H1 (cell line): Measurements from ENCODE around the gene RERE.

Source experiments
- CTCF ChIP-seq, 3 experiments: IDR thresholded peaks; 1 replicate in 2 of 3; 2 replicates in 1 of 3; pipeline versions ENCODE4 v1.5.1 to v1.6.1; 2011; ENCODE audit warnings: low read length in 3 of 3, mild to moderate bottlenecking in 3 of 3, inconsistent platforms in 2 of 3, low read depth in 1 of 3, moderate library complexity in 1 of 3; ENCODE audit not compliant: insufficient read depth in 1 of 3; ENCODE audit errors: control extremely low read depth in 1 of 3
- EZH2 ChIP-seq: fragments of 200-600 bp; sonication (generic); IDR thresholded peaks from 2 replicates; pipeline ENCODE4 v1.7.1; 2012; ENCODE audit warnings: low read depth, mild to moderate bottlenecking, moderate library complexity, low read length, inconsistent platforms; ENCODE audit not compliant: severe bottlenecking
- POLR2A ChIP-seq, 2 experiments: IDR thresholded peaks; 1 replicate in 1 of 2; 2 replicates in 1 of 2; pipeline ENCODE4 v1.6.1; 2011; ENCODE audit warnings: low read depth in 2 of 2, low read length in 2 of 2, mild to moderate bottlenecking in 2 of 2; ENCODE audit errors: control extremely low read depth in 1 of 2
- POU5F1 ChIP-seq: IDR thresholded peaks from 2 replicates; pipeline ENCODE4 v1.6.1; 2011; ENCODE audit warnings: low read depth, mild to moderate bottlenecking, low read length, moderate library complexity
- RAD21 ChIP-seq, 2 experiments: IDR thresholded peaks in 1 of 2; conservative IDR thresholded peaks in 1 of 2; 2 replicates each; pipeline ENCODE4 v1.6.1; 2011; ENCODE audit warnings: low read depth in 2 of 2, low read length in 2 of 2, improper control_type of control experiment in 1 of 2, inconsistent platforms in 1 of 2, mild to moderate bottlenecking in 1 of 2, moderate library complexity in 1 of 2
- RXRA ChIP-seq: IDR thresholded peaks from 2 replicates; pipeline ENCODE4 v1.6.1; 2011; ENCODE audit warnings: low read depth, mild to moderate bottlenecking, low read length, moderate library complexity; ENCODE audit not compliant: insufficient read depth
- SP2 ChIP-seq: IDR thresholded peaks from 2 replicates; pipeline ENCODE4 v1.6.1; 2012; ENCODE audit warnings: mild to moderate bottlenecking, low read length, inconsistent platforms
- TEAD4 ChIP-seq: IDR thresholded peaks from 2 replicates; pipeline ENCODE4 v1.6.1; 2012; ENCODE audit warnings: low read depth, low read length, inconsistent platforms, mixed read lengths
- YY1 ChIP-seq: IDR thresholded peaks from 2 replicates; pipeline ENCODE4 v1.6.1; 2011; ENCODE audit warnings: low read depth, mild to moderate bottlenecking, low read length

GRCh38 chr1:8569242-8569641 lies 248.2 kb downstream of the RERE start:
- TF ChIP-seq CTCF (IDR thresholded peaks at IDR 0.05; ENCODE audit: control extremely low read depth in 1 of 3, insufficient read depth in 1 of 3, low read depth in 1 of 3, low read length in 3 of 3) = no peak
- TF ChIP-seq YY1 = no peak
- TF ChIP-seq TEAD4 = no peak
- TF ChIP-seq EZH2 = no peak
- TF ChIP-seq POLR2A (IDR thresholded peaks at IDR 0.05; ENCODE audit: control extremely low read depth in 1 of 2, low read depth in 2 of 2, low read length in 2 of 2) = no peak
- no peak for TF ChIP-seq SP2
- TF ChIP-seq RXRA = no peak
- TF ChIP-seq RAD21 (IDR thresholded peaks at IDR 0.05 in 1 of 2, conservative IDR thresholded peaks at IDR 0.05 in 1 of 2; ENCODE audit: low read depth in 2 of 2, low read length in 2 of 2) = no peak
- no peak for TF ChIP-seq POU5F1
